HFF-Myc (cell line): Measurements from ENCODE around the gene GPR151.

ENCODE experiments used
- DNase-seq: peaks from one replicate; pipeline ENCODE4 v3.0.0-alpha.2; 2011; ENCODE audit warnings: low read depth; ENCODE audit errors: extremely low read depth
- H3K4me3 ChIP-seq: replicated peaks from 2 replicates; pipeline ENCODE4 v1.5.1; 2011; ENCODE audit warnings: low read depth, mild to moderate bottlenecking, control low read depth, low read length
- TF ChIP-seq, protein P1 (sequence below): IDR thresholded peaks from 2 replicates; pipeline ENCODE4 v1.5.1; 2012; ENCODE audit warnings: mild to moderate bottlenecking, low read depth, low read length, control low read depth; ENCODE audit errors: missing control alignments

GPR151 gene

DNA sequence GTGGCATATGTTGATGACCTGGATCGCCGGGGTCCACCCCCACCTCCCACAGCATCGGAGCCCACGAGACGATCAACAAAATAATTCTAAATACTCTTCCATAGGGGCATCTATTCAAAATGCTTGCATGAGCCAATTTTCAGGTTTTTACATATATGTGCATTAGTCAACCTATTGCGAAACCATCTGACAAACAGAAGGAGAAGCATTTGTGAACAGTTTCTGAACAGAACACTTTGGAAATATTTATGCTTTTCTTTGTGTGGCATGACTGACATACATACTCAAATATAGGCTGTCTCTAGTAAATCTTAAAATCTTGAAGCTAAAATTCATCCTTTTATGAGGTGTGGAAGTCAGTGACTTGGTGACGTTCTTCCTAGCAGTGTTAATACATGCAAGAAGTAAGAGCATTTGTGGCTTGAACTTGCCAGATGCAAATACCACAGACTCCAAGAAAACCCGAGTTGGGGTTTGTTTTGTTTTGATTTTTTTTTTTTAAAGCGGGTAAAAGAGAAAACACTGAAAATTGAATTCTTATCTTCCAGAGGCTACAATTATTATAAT lies 5.3 kb downstream of the GPR151 start:
- no peak for DNase-seq
- H3K4me3 ChIP-seq = no peak overlapping the region
- TF ChIP-seq, protein P1, sequence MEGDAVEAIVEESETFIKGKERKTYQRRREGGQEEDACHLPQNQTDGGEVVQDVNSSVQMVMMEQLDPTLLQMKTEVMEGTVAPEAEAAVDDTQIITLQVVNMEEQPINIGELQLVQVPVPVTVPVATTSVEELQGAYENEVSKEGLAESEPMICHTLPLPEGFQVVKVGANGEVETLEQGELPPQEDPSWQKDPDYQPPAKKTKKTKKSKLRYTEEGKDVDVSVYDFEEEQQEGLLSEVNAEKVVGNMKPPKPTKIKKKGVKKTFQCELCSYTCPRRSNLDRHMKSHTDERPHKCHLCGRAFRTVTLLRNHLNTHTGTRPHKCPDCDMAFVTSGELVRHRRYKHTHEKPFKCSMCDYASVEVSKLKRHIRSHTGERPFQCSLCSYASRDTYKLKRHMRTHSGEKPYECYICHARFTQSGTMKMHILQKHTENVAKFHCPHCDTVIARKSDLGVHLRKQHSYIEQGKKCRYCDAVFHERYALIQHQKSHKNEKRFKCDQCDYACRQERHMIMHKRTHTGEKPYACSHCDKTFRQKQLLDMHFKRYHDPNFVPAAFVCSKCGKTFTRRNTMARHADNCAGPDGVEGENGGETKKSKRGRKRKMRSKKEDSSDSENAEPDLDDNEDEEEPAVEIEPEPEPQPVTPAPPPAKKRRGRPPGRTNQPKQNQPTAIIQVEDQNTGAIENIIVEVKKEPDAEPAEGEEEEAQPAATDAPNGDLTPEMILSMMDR = no peak

DNA sequence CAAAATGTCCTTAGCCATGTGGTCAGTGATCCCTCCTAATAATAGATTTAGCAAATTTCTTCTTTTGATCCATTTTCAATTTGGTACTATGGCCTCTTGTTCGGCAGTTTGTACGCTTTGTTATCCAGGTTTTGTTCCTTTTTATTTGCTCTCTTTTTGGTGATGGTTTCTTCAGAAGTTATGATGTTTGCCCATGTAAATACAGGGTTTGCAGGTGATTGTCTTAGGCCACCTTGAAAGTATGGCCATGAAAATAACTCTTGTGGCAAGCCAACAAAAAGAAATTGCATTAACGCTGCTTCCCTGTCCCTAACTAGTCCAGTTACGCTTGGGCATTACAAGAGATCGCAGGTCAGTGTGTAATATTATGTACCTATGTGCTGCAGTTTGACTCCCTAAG lies 8.6 kb downstream of the GPR151 start:
- DNase-seq = no peak
- H3K4me3 ChIP-seq = no peak overlapping the region
- TF ChIP-seq, protein P1 = no peak

DNA sequence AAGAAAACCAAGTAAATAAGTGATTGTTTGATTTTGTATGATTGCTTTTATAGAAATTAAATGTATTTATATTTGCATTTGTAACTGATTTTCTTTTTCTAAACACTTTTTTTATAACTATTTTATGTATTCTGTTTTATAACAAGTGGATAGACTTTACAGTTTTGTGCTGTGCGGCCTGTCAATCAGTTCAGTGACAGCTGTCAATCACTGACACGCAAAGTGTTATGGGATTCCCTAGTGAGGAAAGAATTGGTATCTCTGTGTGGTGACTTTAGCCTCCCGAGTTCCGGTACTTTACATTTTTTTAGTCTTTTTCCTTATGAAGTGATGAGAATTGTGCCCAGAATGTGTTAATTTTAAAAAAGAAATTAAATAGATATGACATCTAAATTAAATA lies 16.3 kb downstream of the GPR151 start:
- TF ChIP-seq, protein P1 = no peak
- DNase-seq = no peak
- no peak overlapping the region for H3K4me3 ChIP-seq

DNA sequence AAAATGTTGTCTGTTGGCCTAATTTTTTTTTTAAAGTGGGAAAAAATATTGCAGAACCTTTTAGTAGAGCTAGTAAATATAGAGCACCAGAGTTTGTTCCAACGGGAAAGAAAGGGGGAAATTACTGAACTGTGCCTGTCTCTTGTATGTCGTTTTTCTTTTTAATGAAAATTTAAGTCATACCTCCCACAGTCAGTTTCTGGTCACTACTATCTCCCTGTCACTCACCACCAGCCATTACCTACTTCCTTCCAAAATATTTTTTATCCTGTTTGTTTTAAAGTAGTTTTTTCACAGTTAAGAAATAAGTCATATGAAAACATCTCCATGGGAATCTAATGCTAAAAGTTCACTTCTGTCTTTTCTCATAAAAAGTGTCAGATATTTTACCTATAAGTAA lies 21.3 kb downstream of the GPR151 start:
- TF ChIP-seq, protein P1 = no peak

DNA sequence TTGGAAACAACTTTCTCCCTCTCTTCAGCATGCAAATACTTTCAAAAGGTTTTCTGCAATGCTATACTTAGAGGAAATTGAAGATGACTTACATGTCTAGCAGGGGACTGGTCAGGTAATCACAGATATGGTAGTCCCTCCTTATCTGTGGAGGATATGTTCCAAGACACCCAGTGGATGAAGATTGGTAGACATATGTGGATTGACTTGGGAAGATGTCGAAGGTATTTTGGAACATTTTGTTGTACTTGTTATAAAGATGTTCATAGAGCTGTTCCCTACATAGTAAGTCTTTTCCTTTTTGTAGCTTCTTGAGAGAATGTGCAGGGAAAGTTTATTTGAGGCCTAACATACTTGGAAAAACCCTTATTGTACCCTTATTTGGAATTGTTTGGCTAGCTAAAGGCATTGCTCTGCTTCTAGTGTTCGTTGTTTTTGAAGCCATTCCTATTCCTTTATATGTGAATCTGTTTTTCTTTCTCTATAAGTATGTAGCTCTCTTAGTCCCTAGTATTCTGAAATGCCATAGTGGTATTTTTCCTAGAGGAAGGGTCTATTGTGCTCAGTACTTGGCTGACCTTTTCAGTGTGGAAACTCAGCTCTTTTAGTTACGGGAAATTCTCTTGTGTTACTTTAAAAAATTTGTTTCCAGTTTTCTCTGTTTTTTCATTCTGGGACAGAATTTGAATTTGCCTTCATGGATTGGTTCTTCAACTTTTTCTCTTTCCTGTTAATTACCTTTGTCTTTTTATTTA lies 25.7 kb downstream of the GPR151 start:
- TF ChIP-seq, protein P1 = no peak
- no peak for DNase-seq
- no peak overlapping the region for H3K4me3 ChIP-seq

More for the DNA sequence above, 21.3 kb downstream of the GPR151 start:
- H3K4me3 ChIP-seq = no peak overlapping the region
- no peak for DNase-seq

DNA sequence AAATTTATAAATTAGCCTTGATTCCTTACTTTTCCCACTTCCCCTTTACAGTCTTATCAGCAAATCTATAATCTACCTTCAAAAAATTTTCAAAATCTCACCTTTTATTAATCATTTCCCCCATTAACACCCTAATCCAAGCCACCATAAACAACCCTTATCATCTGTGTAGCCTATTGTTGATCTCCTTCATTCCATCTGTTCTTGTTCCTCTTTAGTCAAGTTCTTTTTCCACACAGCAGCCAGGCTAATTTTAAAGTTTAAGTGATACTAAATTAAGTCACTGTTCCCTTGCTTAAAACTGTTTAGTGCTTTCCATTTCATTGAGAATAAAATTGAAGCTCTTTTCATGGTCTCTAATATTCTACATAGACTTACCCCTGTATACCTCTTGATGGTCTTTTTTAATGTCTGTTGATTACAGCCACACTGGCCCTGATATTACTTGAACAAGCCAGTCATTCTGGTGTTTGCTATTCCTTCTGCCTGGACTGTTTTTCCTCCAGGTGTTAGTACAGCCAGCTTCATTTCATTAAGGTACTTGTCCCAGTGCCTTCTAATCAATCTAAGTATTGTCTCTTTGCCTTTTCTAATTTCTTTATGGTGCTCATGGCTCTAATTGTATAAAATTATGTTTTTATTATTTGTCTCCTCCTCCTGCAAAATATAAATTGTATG lies 31.1 kb downstream of the GPR151 start:
- TF ChIP-seq, protein P1 = no peak
- no peak overlapping the region for H3K4me3 ChIP-seq
- DNase-seq = no peak
